ENCODE results near the gene MAPK8IP3. TPM values are rescaled to one million over a fixed set of nuclear protein-coding genes. Genes with fewer than 3 reads are reported as not detected.

MAPK8IP3 gene
- total RNA-seq, 1 experiment from 2014 or later = 72.3 TPM

GRCh38 chr16:1817716-1818115 lies 111.7 kb downstream of the MAPK8IP3 start:
- no peak for TF ChIP-seq TEAD1 (CRISPR knock-in tag; IDR thresholded peaks at IDR 0.05)
- no peak for TF ChIP-seq ATF6 (CRISPR knock-in tag; IDR thresholded peaks at IDR 0.05)
- no peak for TF ChIP-seq CDX4 (CRISPR knock-in tag; IDR thresholded peaks at IDR 0.05; ENCODE audit: borderline replicate concordance)
- TF ChIP-seq PREB (CRISPR knock-in tag; IDR thresholded peaks at IDR 0.05; ENCODE audit: borderline replicate concordance) = no peak
- no peak for TF ChIP-seq MAX (CRISPR knock-in tag; IDR thresholded peaks at IDR 0.05)
- TF ChIP-seq ARID4B (CRISPR knock-in tag; IDR thresholded peaks at IDR 0.05; ENCODE audit: borderline replicate concordance) = no peak
- no peak for TF ChIP-seq ATF2 (CRISPR knock-in tag; IDR thresholded peaks at IDR 0.05; ENCODE audit: borderline replicate concordance, low read depth)
- no peak for TF ChIP-seq FOXJ3 (CRISPR knock-in tag; IDR thresholded peaks at IDR 0.05; ENCODE audit: borderline replicate concordance)
- TF ChIP-seq MLX (CRISPR knock-in tag; IDR thresholded peaks at IDR 0.05) = no peak
- TF ChIP-seq AFF4 (CRISPR knock-in tag; IDR thresholded peaks at IDR 0.05; ENCODE audit: borderline replicate concordance) = no peak
- TF ChIP-seq ZNF121 (CRISPR knock-in tag; IDR thresholded peaks at IDR 0.05) = no peak
- no peak for TF ChIP-seq SMAD4 (CRISPR knock-in tag; IDR thresholded peaks at IDR 0.05)
- no peak for TF ChIP-seq ZNF317 (CRISPR knock-in tag; IDR thresholded peaks at IDR 0.05; ENCODE audit: borderline replicate concordance, low read depth)
- TF ChIP-seq MXD4 (CRISPR knock-in tag; IDR thresholded peaks at IDR 0.05; ENCODE audit: borderline replicate concordance) = no peak
- TF ChIP-seq ZNF532 (CRISPR knock-in tag; IDR thresholded peaks at IDR 0.05; ENCODE audit: borderline replicate concordance) = no peak
- H3K9me3 Mint-ChIP-seq = no peaks in the 10 kb centered on the region
- CTCF ChIA-PET = no interaction called here
- peaks cover 6% of the 10 kb centered on the region for H3K36me3 Mint-ChIP-seq
- no peak overlapping the region for H3K4me3 Mint-ChIP-seq
- DNase-seq (ENCODE audit: low spot score) = no peak
- H3K27me3 Mint-ChIP-seq (ENCODE audit: low read depth) = no peaks in the 10 kb centered on the region
- POLR2A ChIA-PET = no interaction called here
- H3K27ac Mint-ChIP-seq = no peak overlapping the region
- no peaks in the 10 kb centered on the region for H3K4me1 Mint-ChIP-seq
- no peak for ATAC-seq
